Activated CD4-positive, alpha-beta T cell treated with anti-CD3 and anti-CD28 coated beads, Interleukin-2, amount 50 U/mL, for 24 hours (primary cell): ENCODE measurements around the gene RAPGEFL1.
"Not testable (repeated sequence)": the region's sequence is repeated elsewhere in the genome, so short reads cannot be mapped to it uniquely, and the experiment has no call there.

ENCODE experiments used
- DNase-seq, 2 donors: peaks; one replicate each; pipeline ENCODE4 v3.0.0-alpha.2; 2020; ENCODE audit warnings: low read depth in 1 of 2, low spot score in 1 of 2

Gene RAPGEFL1

DNA sequence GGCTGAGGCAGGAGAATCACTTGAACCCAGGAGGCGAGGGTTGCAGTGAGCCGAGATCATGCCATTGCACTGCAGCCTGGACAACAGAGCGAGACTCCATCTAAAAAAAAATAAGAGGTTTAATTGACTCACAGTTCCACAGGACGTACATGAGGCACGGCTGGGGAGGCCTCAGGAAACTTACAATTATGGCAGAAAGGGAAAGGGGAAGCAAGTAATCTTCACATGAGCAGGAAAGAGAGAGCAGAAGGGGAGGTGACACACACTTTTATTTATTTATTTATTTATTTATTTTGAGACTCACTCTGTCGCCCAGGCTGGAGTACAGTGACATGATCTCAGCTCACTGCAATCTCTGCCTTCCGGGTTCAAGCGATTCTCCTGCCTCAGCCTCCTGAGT lies 28.9 kb downstream of the RAPGEFL1 start:
- DNase-seq = not testable (repeated sequence)

DNA sequence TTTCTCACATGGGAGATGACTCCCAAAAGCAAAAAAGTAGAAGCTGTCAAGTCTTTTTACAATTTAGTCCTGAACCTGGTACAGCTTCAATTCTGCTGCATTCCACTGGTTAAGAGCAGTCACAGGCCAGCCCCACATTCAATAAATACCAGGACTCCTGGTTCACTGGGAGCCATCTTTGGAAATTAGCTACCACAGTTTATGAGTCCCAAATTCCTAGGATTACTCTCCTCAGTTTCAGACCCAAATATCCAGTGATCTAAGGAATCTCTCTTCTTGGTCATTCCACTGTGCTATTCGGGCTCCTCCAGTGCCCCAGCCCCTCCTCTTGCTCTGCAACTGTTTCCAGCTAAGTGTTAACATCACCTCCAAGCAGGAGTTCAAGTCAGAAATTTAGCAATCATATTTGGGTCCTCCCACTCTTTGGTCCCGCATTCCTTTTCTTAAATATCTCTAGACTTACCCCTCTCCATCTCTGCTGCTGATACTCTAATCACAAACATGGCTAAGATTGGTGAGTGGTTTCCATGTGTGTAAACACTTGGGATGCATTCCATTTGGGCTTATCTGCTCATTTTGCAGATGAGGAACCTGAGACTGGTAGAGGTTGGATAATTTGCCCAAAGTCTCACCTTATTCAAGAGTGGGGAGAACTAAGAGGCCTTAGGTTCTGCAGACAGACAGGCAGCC lies 32.3 kb downstream of the RAPGEFL1 start:
- DNase-seq = no peak

DNA sequence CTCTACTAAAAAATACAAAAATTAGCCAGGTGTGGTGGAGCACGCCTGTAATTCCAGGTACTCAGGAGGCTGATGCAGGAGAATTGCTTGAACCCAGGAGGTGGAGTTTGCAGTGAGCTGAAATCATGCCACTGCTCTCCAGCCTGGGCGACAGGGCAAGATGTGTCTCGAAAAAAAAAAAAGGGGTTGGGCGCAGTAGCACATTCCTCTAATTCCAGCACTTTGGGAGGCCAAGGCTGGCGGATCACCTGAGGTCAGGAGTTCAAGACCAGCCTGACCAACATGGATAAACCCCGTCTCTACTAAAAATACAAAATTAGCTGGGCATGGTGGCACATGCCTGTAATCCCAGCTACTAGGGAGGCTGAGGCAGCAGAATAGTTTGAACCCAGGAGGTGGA lies 36.6 kb downstream of the RAPGEFL1 start:
- not testable (repeated sequence) for DNase-seq

DNA sequence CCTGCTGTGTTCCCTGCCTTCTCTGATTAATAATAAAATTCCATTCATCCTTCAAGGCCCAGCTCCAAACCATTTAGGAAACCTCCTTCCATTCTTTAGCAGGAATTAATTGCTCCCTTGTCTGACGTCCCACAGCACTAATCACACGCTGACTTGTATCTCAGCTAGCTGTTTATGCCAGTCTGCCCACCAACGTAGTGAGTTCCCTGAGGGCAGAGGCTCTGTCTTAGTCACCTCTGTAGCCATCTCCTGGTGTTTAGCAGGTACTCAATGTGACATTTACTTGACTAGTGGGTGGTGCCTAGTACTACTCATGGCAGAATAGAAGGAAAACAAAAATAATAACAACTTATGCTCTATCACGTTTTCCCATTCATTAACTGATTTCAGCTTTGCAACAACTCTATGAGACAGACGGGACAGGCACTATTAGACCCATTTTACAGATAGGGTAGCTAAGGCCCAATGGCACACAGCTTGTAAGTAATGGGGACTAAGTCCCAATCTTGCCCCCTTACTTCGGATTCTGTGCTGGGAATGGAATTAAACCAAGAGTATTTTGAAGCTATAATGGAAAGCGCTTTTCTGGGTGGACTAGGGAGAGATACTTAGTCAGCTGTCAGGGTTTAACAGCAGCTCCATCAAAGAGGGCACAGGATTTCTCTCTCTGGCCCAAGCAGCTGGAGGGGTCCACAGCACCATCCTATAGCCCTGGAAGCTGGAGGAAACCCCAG lies 40.9 kb downstream of the RAPGEFL1 start:
- DNase-seq = no peak

- peak; percentile 92 to 94 for DNase-seq
These were observed 41.7 kb downstream of the RAPGEFL1 start, which contains the start of gene WIPF2 for GRCh38 chr17:40218740-40219593. WIPF2 (plus strand) TSS chr17:40219304; CDS start chr17:40256460, 37,156 bp downstream.

GRCh38 chr17:40219594-40220338 lies 42.5 kb downstream of the RAPGEFL1 start:
- peak; percentile 4 to 20 for DNase-seq

GRCh38 chr17:40224718-40225550 lies 47.7 kb downstream of the RAPGEFL1 start:
- DNase-seq = no peak

- not testable (repeated sequence) for DNase-seq
These were observed 51.9 kb downstream of the RAPGEFL1 start for GRCh38 chr17:40229146-40229545.

- DNase-seq = no peak
These were observed 53.4 kb downstream of the RAPGEFL1 start for GRCh38 chr17:40230670-40231069.

GRCh38 chr17:40231928-40232327 lies 54.7 kb downstream of the RAPGEFL1 start:
- not testable (repeated sequence) for DNase-seq

GRCh38 chr17:40241252-40241834 lies 64.1 kb downstream of the RAPGEFL1 start:
- DNase-seq = no peak

DNA sequence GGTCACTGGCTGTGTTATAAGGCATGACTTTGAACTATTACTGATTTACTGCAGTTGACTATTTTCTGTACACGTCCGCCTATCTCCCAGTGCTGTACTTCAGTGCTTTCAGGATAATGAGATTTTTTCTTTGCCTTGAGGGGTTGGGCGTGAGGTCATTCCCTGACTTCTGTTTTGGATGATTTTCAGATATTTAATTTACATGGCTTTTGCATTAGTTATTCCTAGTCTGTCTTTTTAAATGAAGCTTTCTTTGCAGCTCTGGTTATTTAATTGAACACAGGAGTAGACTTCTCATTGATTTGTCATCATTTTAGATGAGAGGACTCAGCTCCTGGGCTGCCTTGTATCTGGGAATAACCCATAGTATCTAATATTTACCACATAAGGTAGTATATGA lies 65.5 kb downstream of the RAPGEFL1 start:
- no peak for DNase-seq

DNA sequence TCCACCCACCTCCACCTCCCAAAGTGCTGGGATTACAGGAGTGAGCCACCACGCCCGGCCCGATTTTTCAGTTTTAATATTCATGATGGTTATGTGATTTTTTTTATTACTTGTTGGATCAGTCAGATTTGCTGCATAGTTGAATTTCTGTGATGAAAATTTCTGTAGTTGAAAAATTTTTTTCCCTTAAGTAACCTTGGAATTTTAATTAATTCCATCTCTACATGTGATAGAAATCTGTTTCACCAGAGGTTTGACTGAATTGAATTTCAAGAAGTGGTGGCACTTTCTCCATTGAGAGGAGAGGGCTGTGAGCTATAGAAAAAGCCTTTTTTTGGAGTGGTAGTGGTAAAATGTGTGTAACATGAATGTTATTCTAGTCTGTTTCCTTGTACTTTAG lies 66.5 kb downstream of the RAPGEFL1 start:
- no peak for DNase-seq

- no peak for DNase-seq
These were observed 67.0 kb downstream of the RAPGEFL1 start for GRCh38 chr17:40244255-40244654.
